GM23248 (cell line): ENCODE measurements around the gene GEMIN4. TPM values are rescaled to one million over a fixed set of nuclear protein-coding genes. Genes with fewer than 3 reads are reported as not detected.

Experiments
- DNase-seq: peaks from one replicate; pipeline ENCODE4 v3.0.0-alpha.2; 2015
- H2AFZ ChIP-seq: fragments of 200-600 bp; sonication (generic); 2 replicates; pipeline ENCODE4 v1.6.1; 2016; ENCODE audit warnings: antibody characterized with exemption
- H3F3A ChIP-seq: fragments of 200-600 bp; sonication (generic); 2 replicates; pipeline ENCODE4 v1.6.1; 2016; ENCODE audit warnings: mild to moderate bottlenecking, antibody characterized with exemption, mixed run types; ENCODE audit not compliant: insufficient read depth
- H3K27ac ChIP-seq: fragments of 200-600 bp; sonication (generic); 2 replicates; pipeline ENCODE4 v1.5.1; 2016; ENCODE audit warnings: mild to moderate bottlenecking
- H3K27me3 ChIP-seq: fragments of 200-600 bp; sonication (generic); replicated peaks from 2 replicates; pipeline ENCODE4 v1.6.1; 2016; ENCODE audit warnings: mild to moderate bottlenecking; ENCODE audit not compliant: insufficient read depth
- H3K36me3 ChIP-seq: fragments of 200-600 bp; sonication (generic); 2 replicates; pipeline ENCODE4 v1.6.1; 2016; ENCODE audit warnings: low read depth, mild to moderate bottlenecking
- H3K4me1 ChIP-seq: fragments of 200-600 bp; sonication (generic); 2 replicates; pipeline ENCODE4 v1.6.1; 2016; ENCODE audit warnings: mild to moderate bottlenecking; ENCODE audit not compliant: insufficient read depth
- H3K4me2 ChIP-seq: fragments of 200-600 bp; sonication (generic); one replicate; pipeline ENCODE4 v1.6.1; 2016; ENCODE audit warnings: mild to moderate bottlenecking; ENCODE audit not compliant: unreplicated experiment
- H3K4me3 ChIP-seq: fragments of 200-600 bp; sonication (generic); 2 replicates; pipeline ENCODE4 v1.5.1; 2016; ENCODE audit warnings: mild to moderate bottlenecking
- H3K79me2 ChIP-seq: fragments of 200-600 bp; sonication (generic); 2 replicates; pipeline ENCODE4 v1.6.1; 2016; ENCODE audit warnings: mild to moderate bottlenecking; ENCODE audit not compliant: insufficient read depth
- H3K9ac ChIP-seq: fragments of 200-600 bp; sonication (generic); 2 replicates; pipeline ENCODE4 v1.6.1; 2016; ENCODE audit warnings: mild to moderate bottlenecking
- H3K9me2 ChIP-seq: fragments of 200-600 bp; sonication (generic); 2 replicates; pipeline ENCODE4 v1.6.1; 2016; ENCODE audit warnings: mixed run types, mild to moderate bottlenecking, moderate library complexity; ENCODE audit not compliant: insufficient read depth
- H3K9me3 ChIP-seq: fragments of 200-600 bp; sonication (generic); one replicate; pipeline ENCODE4 v1.6.1; 2017; ENCODE audit warnings: low read depth
- H4K20me1 ChIP-seq: fragments of 200-600 bp; sonication (generic); 2 replicates; pipeline ENCODE4 v1.6.0; 2016; ENCODE audit not compliant: insufficient read depth
- EZH2 ChIP-seq: fragments of 200-600 bp; sonication (generic); IDR thresholded peaks from 2 replicates; pipeline ENCODE4 v1.6.1; 2018; ENCODE audit warnings: antibody characterized with exemption, mild to moderate bottlenecking; ENCODE audit not compliant: insufficient read depth, poor library complexity, severe bottlenecking
- EZH2phosphoT487 ChIP-seq: fragments of 200-600 bp; sonication (generic); IDR thresholded peaks from 2 replicates; pipeline ENCODE4 v1.6.1; 2018; ENCODE audit warnings: antibody characterized with exemption, moderate library complexity, mild to moderate bottlenecking, low read depth; ENCODE audit not compliant: insufficient read depth
- WGBS, 2 experiments: methylation state at CpG; one replicate each; pipeline ENCODE4 v1.1.6; 2015 to 2017; ENCODE audit warnings: low lambda C conversion rate in 2 of 2, low coverage in 1 of 2; ENCODE audit errors: missing lambda C conversion rate in 2 of 2; 5-methylcytosine and 5-hydroxymethylcytosine counted together
- in situ Hi-C: fragments of 300-500 bp; cut with MboI; formaldehyde crosslinking; loops from 2 replicates; pipeline ENCODE4 v1.15.0; 2020
- polyA plus RNA-seq: library from polyadenylated mRNA; unstranded; fragments of >200 nt; fragmentation: Nextera tagmentation; extraction: Ambion mirVana; gene quantifications from 2 replicates; pipeline ENCODE4 v1.2.1, GENCODE V29; 2016
- total RNA-seq: library from RNA; depleted of rRNA; stranded (reverse); fragments of >200 nt; shearing (Covaris generic); gene quantifications from 2 replicates; pipeline ENCODE4 v1.2.3, GENCODE V29; 2014

The GEMIN4 gene
- total and polyA plus RNA-seq, 2 experiments from 2014 or later, result 11.1 to 18.2 TPM

DNA sequence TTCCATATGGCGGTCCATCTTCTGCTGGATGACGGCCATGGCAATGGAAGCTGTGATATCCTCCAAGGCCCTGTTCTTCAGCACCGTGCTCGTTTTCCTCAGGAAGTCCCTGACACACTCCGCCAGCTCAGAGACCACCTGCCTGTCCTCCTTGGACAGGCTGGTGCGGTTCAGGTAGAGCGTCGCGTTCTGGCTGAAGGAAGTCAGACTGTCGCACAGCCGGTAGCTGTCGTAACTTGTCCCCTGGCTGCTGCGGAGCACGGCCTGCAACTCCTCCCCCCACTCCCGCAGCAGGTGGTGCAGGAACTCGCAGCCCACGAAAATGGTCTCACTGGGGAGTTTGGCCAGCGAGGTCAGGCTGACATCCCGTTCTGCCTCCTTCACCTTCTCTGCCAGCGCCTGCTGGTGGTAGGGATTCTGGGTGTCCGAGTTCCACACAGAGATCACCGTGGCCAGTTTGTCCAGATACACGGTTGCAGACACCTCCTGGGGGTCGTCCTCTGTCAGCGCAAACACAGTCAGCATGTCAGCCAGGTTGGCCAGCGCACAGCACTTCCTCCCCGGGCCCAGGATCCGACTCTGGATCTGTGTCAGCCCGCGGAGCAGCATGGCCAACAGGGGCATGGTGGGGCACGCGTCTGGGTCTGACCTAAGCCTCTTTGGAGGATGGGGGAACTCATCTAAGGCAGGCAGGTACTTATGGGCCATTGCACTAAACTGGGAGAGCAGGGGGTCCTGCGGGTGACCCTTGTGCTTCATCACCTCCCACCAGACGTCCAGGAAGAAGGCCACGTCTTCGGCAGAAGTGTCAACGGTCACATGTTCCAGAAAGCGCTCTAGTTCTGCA, 5.1 kb downstream of the GEMIN4 start:
- Histone ChIP-seq H3K4me2 (no peak overlapping the region), H3K27me3 (no peaks in the 10 kb centered on the region), H4K20me1 (no peaks in the 10 kb centered on the region), H3K36me3 (0 out of 2 replicates have a peak, but pooled peaks cover 11% of the 10 kb centered on the region), H3K4me3 (no peak overlapping the region), H3K9ac (no peak overlapping the region), H3K79me2 (peaks cover 66% of the 10 kb centered on the region), H3K9me3 (no peaks in the 10 kb centered on the region), H3K9me2 (no peaks in the 10 kb centered on the region), H3K4me1 (peaks cover 11% of the 10 kb centered on the region; the same call in 1 of the 2 replicates), H2AFZ (no peak overlapping the region), H3F3A (0 out of 2 replicates have a peak, but pooled peaks cover 10% of the 10 kb centered on the region), H3K27ac (no peak overlapping the region)
- TF ChIP-seq EZH2phosphoT487 (no peak), EZH2 (no peak)
- in situ Hi-C loops, result no loop called here
- no peak for DNase-seq
- 92 to 93% methylated on average over 38 of the region's 38 CpGs for WGBS, 2 experiments

DNA sequence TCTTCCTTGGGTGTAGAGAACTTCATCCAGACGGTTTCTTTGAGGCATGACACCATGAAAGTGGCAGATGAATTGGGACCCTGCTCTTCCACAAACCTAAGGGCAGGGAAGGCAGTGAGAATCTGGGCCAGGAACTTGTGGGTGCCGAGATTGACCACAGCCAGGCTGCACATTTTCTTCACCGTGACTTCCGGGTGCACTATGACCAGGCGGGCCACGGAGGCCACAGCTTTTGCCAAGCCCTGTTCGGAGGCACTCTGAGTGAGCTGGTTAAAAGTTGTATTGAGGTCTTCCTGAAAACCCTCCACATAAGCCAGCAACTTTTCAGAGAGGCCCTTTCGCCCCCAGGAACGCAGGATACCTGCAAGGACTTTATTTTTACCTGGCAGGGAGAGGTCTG, 5.9 kb downstream of the GEMIN4 start:
- in situ Hi-C loops, result no loop called here
- H3K4me3 ChIP-seq, result no peak overlapping the region
- WGBS, 2 experiments, result 90% methylated on average over 9 of the region's 9 CpGs

DNA sequence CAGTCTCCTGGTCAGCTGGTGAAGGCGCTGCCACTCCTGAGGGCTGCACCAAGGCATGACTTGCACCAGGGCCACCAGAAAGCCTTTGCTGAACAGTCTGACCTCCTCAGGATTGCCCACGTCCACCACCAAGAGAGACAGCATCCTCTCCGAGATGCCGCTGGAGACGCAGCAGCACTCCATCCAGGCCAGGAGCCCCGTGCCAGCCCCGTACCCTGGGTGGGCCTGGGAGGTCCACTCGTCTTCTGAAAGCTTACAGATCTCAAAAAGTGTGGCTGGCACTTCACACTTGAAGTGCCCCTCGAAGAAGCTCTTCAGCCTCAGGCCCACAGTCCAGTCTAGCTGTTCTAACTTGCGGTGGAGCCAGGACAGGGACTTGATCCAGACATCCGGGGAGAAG, 6.7 kb downstream of the GEMIN4 start:
- H3K9me3 ChIP-seq, result no peaks in the 10 kb centered on the region
- 89 to 92% methylated on average over 11 of the region's 11 CpGs for WGBS, 2 experiments
- no peak overlapping the region for H3K9ac ChIP-seq
- H3K4me2 ChIP-seq, result no peak overlapping the region
- in situ Hi-C loops, result no loop called here
- H4K20me1 ChIP-seq, result no peaks in the 10 kb centered on the region
- 0 out of 2 replicates have a peak, but pooled peaks cover 10% of the 10 kb centered on the region for H3F3A ChIP-seq
- peaks cover 3% of the 10 kb centered on the region; the same call in 1 of the 2 replicates for H3K4me1 ChIP-seq
- no peak overlapping the region for H3K27ac ChIP-seq
- peaks cover 53% of the 10 kb centered on the region for H3K79me2 ChIP-seq
- H3K4me3 ChIP-seq, result no peak overlapping the region
- H3K36me3 ChIP-seq, result peaks cover 15% of the 10 kb centered on the region; the same call in 1 of the 2 replicates
- H3K27me3 ChIP-seq, result no peaks in the 10 kb centered on the region
- H2AFZ ChIP-seq, result no peak overlapping the region
- DNase-seq, result no peak
- TF ChIP-seq EZH2phosphoT487 (no peak), EZH2 (no peak)
- H3K9me2 ChIP-seq, result no peaks in the 10 kb centered on the region

More for the DNA sequence above, 5.9 kb downstream of the GEMIN4 start:
- Histone ChIP-seq H3K4me1 (peaks cover 11% of the 10 kb centered on the region; the same call in 1 of the 2 replicates), H4K20me1 (no peaks in the 10 kb centered on the region), H3K9me3 (no peaks in the 10 kb centered on the region), H3K79me2 (peaks cover 59% of the 10 kb centered on the region), H2AFZ (no peak overlapping the region), H3K36me3 (peaks cover 14% of the 10 kb centered on the region; the same call in 1 of the 2 replicates), H3K9me2 (no peaks in the 10 kb centered on the region), H3K27me3 (no peaks in the 10 kb centered on the region), H3K4me2 (no peak overlapping the region), H3K27ac (no peak overlapping the region), H3F3A (0 out of 2 replicates have a peak, but pooled peaks cover 10% of the 10 kb centered on the region), H3K9ac (no peak overlapping the region)
- DNase-seq, result no peak
- TF ChIP-seq EZH2 (no peak), EZH2phosphoT487 (no peak)

DNA sequence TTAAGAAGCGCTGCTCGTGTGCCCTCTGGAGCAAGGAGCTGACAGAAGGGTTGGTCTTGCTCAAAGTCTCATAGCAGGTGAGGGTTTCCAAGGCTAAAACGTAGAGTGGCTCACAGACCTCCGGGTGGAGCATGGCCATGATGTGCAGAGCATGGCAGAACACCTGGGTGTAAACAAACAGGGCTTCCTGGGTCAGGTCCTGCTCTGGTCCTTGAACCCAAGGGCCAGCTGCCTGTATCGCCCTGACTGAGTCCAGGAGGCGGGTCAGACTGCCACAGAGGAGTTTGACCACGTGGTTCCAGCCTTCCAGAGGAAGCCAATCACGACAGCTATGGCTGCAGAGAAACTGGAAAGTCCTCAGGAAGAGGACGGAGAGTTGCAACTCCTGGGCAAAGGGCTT, 7.1 kb downstream of the GEMIN4 start:
- Histone ChIP-seq H2AFZ (no peak overlapping the region), H3F3A (0 out of 2 replicates have a peak, but pooled peaks cover 10% of the 10 kb centered on the region)
- 77 to 81% methylated on average over 9 of the region's 9 CpGs for WGBS, 2 experiments

More for the DNA sequence above, 7.1 kb downstream of the GEMIN4 start:
- Histone ChIP-seq H3K27me3 (no peaks in the 10 kb centered on the region), H3K79me2 (peaks cover 53% of the 10 kb centered on the region), H3K4me3 (no peak overlapping the region), H3K36me3 (peaks cover 19% of the 10 kb centered on the region; the same call in 1 of the 2 replicates), H3K4me1 (no peaks in the 10 kb centered on the region), H4K20me1 (no peaks in the 10 kb centered on the region), H3K4me2 (no peak overlapping the region), H3K27ac (no peak overlapping the region), H3K9ac (no peak overlapping the region), H3K9me2 (no peaks in the 10 kb centered on the region), H3K9me3 (no peaks in the 10 kb centered on the region)
- TF ChIP-seq EZH2 (no peak), EZH2phosphoT487 (no peak)
- no peak for DNase-seq
- in situ Hi-C loops, result no loop called here
